Aorta (tissue), 5 donors: ENCODE data around the gene PDPN. TPM values are rescaled to one million over a fixed set of nuclear protein-coding genes. Genes with fewer than 3 reads are reported as not detected.

Source experiments
- ATAC-seq: fragments of 200-7000 bp; cut with Tn5 transposase; one replicate; pipeline ENCODE4 v1.9.1; 2022; ENCODE audit warnings: moderate library complexity; ENCODE audit not compliant: low FRiP score
- DNase-seq, 2 donors: peaks; one replicate each; pipeline ENCODE4 v3.0.0-alpha.2; 2020
- H3K27ac ChIP-seq, 2 donors: one replicate each; pipeline ENCODE4 v1.5.1; 2013; ENCODE audit warnings: low read length in 2 of 2, mild to moderate bottlenecking in 2 of 2, moderate library complexity in 2 of 2, control low read depth in 1 of 2, inconsistent platforms in 1 of 2, low read depth in 1 of 2
- H3K27me3 ChIP-seq, 2 donors: one replicate each; pipeline ENCODE4 v1.6.1; 2013; ENCODE audit warnings: control low read depth in 1 of 2, low read length in 1 of 2, mild to moderate bottlenecking in 1 of 2, moderate library complexity in 1 of 2; ENCODE audit not compliant: insufficient read depth in 2 of 2, control insufficient read depth in 1 of 2
- H3K36me3 ChIP-seq, 2 donors: one replicate each; pipeline ENCODE4 v1.6.1; 2013; ENCODE audit warnings: control low read depth in 1 of 2, low read length in 1 of 2, mild to moderate bottlenecking in 1 of 2; ENCODE audit not compliant: insufficient read depth in 2 of 2, control insufficient read depth in 1 of 2
- H3K4me1 ChIP-seq, 2 donors: one replicate each; pipeline ENCODE4 v1.6.1; 2013; ENCODE audit warnings: low read length in 2 of 2, control low read depth in 1 of 2, mild to moderate bottlenecking in 1 of 2, moderate library complexity in 1 of 2; ENCODE audit not compliant: insufficient read depth in 2 of 2, control insufficient read depth in 1 of 2
- H3K4me3 ChIP-seq, 2 donors: one replicate each; pipeline ENCODE4 v1.5.1; 2013; ENCODE audit warnings: low read length in 2 of 2, control low read depth in 1 of 2, mild to moderate bottlenecking in 1 of 2
- H3K9me3 ChIP-seq: one replicate; pipeline ENCODE4 v1.6.1; 2013; ENCODE audit warnings: mild to moderate bottlenecking, low read length; ENCODE audit not compliant: control insufficient read depth
- WGBS, 2 donors: extraction: QIAGEN DNeasy Blood & Tissue Kit; methylation state at CpG; one replicate each; pipeline ENCODE4 v1.1.7; 2013; 5-methylcytosine and 5-hydroxymethylcytosine counted together
- intact Hi-C, 2 donors: fragments of 100-400 bp; cut with DNase I; formaldehyde crosslinking; loops; one replicate each; pipeline versions ENCODE4 v1.14.2 to v1.15.0; 2022
- polyA plus RNA-seq, 2 donors: library from polyadenylated mRNA; stranded (reverse); fragments of 200-250 nt; gene quantifications; one replicate each; pipeline ENCODE4 v1.2.3, GENCODE V29; 2013
- total RNA-seq, 2 donors: library from RNA; stranded (reverse); fragmentation: NEBNext Ultra II Directional; extraction: Animal tissue kit (Norgen Biotek cat#: 25700); gene quantifications; one replicate each; pipeline ENCODE4 v1.2.1, GENCODE V29; 2021
- donor health status: healthy with polysubstance abuse.
- donor health status: Bipolar disorder and iron deficiency.
- donor health status: DM: no; HTN: no; CAD: no.
- donor health status: DM: no; HTN: no; CAD: no.
- donor health status: DM: yes; HTN: yes; CAD: no.

PDPN gene
- total and polyA plus RNA-seq, 4 donors = 0.43 to 19.5 (median 17.7) TPM

DNA sequence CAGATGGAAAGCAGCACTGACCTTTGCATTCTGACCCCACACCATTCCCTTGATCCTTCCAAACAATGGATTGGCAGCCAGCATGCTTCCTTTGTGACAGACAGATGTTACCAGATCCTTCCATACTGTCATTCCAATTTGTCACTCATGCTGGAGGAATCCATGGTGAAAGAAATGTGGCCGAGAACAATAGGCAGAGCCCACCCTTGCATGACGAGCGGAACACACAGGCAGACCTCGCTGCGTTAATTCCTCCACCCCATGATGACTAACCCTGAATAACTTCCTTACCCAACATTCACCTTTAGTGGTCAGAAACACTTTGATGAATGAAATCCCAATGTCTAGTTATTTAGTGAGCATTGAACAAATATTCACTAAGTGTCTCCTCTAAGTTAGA, 45.1 kb downstream of the PDPN start:
- Histone ChIP-seq H3K4me1 (no peaks in the 10 kb centered on the region), H3K9me3 (peaks cover 1% of the 10 kb centered on the region), H3K4me3 (no peak overlapping the region), H3K27me3 (peaks cover 0 to 2% of the 10 kb centered on the region in 2 donors), H3K27ac (no peak overlapping the region), H3K36me3 (no peaks in the 10 kb centered on the region)
- 90% methylated on average over 5 of the region's 5 CpGs for WGBS, 2 donors
- intact Hi-C loops = no loop called here
- ATAC-seq (no peak), DNase-seq (no peak)

DNA sequence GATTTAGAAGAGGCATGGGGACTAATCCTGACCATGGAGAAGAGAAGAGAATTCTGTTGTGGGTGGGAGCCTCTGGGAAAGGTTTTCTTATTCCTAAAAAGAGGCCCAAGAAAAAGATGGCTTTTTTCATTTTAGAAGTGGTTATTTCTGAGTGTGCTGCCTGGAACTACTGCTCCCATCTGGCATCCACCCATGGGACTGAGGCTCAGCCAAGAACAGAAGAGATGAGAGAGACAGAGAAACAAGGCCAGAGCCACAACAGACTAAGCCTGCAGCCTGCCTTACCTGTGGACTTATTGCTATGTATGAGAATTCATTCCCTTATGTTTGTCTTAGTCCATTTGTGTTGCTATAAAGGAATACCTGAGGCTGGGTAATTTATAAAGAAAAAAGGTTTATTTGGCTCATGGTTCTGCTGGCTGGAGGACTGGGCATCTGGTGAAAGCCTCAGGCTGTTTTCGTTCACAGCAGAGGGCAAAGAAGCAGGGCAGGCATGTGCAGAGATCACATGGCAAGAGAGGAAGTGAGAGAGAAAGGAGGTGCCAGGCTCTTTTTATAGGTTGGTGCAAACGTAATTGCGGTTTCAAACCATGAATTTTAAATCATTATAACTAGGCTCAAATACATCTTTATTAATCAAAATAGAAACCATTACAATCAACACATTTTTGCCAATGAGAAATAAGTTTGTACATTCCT, 58.8 kb downstream of the PDPN start:
- intact Hi-C loops = no loop called here
- Histone ChIP-seq H3K27ac (peak overlapping the region in 1 of 2 donors; percentile 33), H3K9me3 (peaks cover 3% of the 10 kb centered on the region), H3K4me1 (no peaks in the 10 kb centered on the region), H3K4me3 (no peak overlapping the region), H3K27me3 (no peaks in the 10 kb centered on the region), H3K36me3 (no peaks in the 10 kb centered on the region)
- DNase-seq = no peak
- ATAC-seq = no peak
- 22 to 23% methylated on average over 3 of the region's 3 CpGs for WGBS, 2 donors

DNA sequence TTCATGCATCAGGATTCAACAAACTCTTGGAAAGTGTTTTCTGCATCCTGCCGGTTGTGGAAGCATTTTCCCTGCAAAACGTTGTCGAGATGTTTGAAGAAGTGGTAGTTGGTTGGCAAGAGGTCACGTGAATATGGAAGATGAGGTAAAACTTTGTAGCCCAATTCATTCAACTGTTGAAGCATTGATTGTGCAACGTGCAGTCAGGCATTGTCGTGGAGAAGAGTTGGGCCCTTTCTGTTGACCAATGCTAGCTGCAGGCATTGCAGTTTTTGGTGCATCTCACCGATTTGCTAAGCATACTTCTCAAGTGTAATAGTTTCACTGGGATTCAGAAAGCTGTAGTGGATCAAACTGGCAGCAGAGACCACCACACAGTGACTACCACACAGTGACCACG, 59.4 kb downstream of the PDPN start:
- H3K27me3 ChIP-seq = no peaks in the 10 kb centered on the region
- intact Hi-C loops = no loop called here
- H3K4me1 ChIP-seq = no peaks in the 10 kb centered on the region
- H3K36me3 ChIP-seq = no peaks in the 10 kb centered on the region
- ATAC-seq (no peak), DNase-seq (no peak)
- peak overlapping the region in 1 of 2 donors; percentile 17 for H3K27ac ChIP-seq
- H3K9me3 ChIP-seq = peaks cover 3% of the 10 kb centered on the region
- 77 to 79% methylated on average over 8 of the region's 8 CpGs for WGBS, 2 donors
- H3K4me3 ChIP-seq = no peak overlapping the region

DNA sequence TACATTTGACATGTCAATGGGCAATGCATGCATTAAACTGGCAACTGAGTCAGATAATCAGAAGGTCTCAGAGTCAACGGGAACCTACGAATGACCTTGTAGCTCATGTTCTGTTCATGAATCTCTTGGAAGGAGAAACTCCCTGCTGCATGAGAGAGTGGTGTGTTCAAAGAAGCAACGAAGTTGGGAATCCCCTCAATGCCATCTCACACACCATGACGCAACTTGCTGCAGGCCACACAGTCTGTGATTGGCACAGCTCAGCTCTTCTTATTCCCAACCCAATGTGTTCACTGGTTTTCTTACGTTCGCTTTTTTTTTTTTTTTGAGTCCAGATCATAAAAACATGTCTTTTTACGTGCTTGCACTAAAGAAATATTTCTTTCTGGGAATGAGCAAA, 62.9 kb downstream of the PDPN start:
- WGBS, 2 donors = 87 to 89% methylated on average over 7 of the region's 7 CpGs

DNA sequence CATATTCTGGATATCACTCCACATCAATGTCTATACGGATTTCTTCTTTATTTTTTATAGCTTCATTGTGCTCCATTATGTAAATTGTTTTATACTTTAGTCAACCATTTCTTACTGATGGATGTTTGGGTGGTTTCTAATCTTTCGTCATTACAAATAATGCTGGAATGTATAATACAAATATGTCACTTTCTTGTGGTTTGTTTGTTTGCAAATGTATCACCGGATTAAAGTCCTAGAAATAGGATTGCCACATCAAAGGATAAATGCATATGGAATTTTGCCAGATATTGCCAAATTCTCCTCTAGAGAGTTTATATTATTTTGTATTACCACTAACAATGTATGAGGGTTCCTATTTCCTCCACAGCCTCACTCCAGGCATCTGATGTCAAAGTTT, 67.6 kb downstream of the PDPN start:
- Histone ChIP-seq H3K27ac (no peak overlapping the region), H3K4me3 (no peak overlapping the region), H3K27me3 (no peaks in the 10 kb centered on the region), H3K9me3 (no peaks in the 10 kb centered on the region), H3K36me3 (no peaks in the 10 kb centered on the region), H3K4me1 (no peaks in the 10 kb centered on the region)
- DNase-seq (no peak), ATAC-seq (no peak)
- 67 to 78% methylated on average over 3 of the region's 3 CpGs for WGBS, 2 donors
- intact Hi-C loops = no loop called here

More for the DNA sequence above, 62.9 kb downstream of the PDPN start:
- H3K9me3 ChIP-seq = no peaks in the 10 kb centered on the region
- no peak for DNase-seq
- no peak overlapping the region for H3K27ac ChIP-seq
- H3K4me3 ChIP-seq = no peak overlapping the region
- no peaks in the 10 kb centered on the region for H3K36me3 ChIP-seq
- intact Hi-C loops = no loop called here
- no peaks in the 10 kb centered on the region for H3K4me1 ChIP-seq
- H3K27me3 ChIP-seq = no peaks in the 10 kb centered on the region
- ATAC-seq = no peak

DNA sequence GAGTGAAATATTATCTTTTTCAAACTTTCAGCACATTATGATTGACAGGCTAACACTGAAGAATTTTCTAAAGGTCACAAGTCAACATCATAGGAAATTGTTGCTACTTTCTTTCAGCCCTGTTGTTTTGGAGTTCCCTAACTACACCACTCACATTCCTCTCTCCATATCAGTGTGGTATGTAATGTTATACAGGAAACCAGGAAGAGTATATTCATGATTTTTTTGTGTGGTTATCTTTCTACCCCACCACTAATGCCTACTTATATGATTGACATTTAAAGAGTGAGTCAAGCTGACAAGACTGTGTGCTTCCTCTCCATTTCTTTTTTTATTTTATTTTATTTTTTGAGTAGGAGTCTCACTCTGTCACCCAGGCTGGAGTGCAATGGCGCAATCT, 68.6 kb downstream of the PDPN start:
- intact Hi-C loops = no loop called here
- Histone ChIP-seq H3K4me3 (no peak overlapping the region), H3K4me1 (no peaks in the 10 kb centered on the region), H3K9me3 (no peaks in the 10 kb centered on the region), H3K36me3 (no peaks in the 10 kb centered on the region), H3K27me3 (no peaks in the 10 kb centered on the region), H3K27ac (no peak overlapping the region)
- 95 to 100% methylated on average over 1 of the region's 1 CpG for WGBS, 2 donors
- no peak for DNase-seq
- no peak for ATAC-seq

DNA sequence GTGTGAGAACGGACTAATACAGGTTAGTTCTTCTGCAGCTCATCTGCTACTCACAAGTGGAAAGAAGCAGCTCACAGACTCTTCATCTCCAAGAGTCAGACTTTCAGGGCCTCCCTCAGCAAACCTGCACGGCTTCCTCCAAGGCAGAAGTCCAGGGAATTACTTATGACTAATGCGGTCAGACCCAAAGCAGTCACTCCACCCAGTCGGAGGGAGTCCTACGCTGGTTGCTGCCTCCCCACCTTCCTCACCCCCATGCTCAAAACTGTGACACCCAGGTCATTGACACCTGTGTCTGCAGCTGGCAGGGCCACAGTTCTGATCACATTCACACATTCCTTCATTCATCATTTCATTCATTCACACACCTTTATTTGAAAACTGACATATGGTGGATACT, 77.9 kb downstream of the PDPN start:
- WGBS, 2 donors = 62% methylated on average over 5 of the region's 5 CpGs
- Histone ChIP-seq H3K27ac (no peak overlapping the region), H3K4me3 (no peak overlapping the region), H3K9me3 (no peaks in the 10 kb centered on the region), H3K27me3 (no peaks in the 10 kb centered on the region), H3K4me1 (no peaks in the 10 kb centered on the region), H3K36me3 (no peaks in the 10 kb centered on the region)
- DNase-seq = no peak
- ATAC-seq = no peak
- intact Hi-C loops = loop anchor here in 1 of 2 donors (10.0 kb wide), 1 partner anchor 153 kb away; no protein-coding TSS in a partner anchor

DNA sequence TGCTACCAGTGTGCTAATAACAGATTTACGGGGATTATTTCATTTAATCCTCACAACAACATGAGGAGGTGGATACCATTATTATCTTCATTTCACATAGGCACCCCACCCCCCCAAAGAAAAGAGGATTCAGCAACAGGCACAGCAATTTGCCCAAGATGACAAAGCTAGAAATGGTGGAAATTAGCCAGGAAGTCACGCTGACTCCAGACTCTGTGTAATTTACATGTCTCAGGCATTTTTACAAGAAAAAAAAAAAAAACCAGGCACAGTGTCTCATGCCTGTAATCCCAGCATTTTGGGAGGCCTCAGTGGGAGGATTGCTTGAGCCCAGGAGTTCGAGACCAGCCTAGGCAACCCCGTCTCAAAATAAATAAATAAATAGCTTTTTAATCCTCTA, 78.9 kb downstream of the PDPN start:
- Histone ChIP-seq H3K4me3 (no peak overlapping the region), H3K27me3 (no peaks in the 10 kb centered on the region), H3K9me3 (no peaks in the 10 kb centered on the region), H3K27ac (no peak overlapping the region), H3K4me1 (no peaks in the 10 kb centered on the region), H3K36me3 (no peaks in the 10 kb centered on the region)
- ATAC-seq (no peak), DNase-seq (no peak)
- intact Hi-C loops = loop anchor here in 1 of 2 donors (10.0 kb wide), 1 partner anchor 152 kb away; no protein-coding TSS in a partner anchor
- 45 to 49% methylated on average over 4 of the region's 4 CpGs for WGBS, 2 donors

DNA sequence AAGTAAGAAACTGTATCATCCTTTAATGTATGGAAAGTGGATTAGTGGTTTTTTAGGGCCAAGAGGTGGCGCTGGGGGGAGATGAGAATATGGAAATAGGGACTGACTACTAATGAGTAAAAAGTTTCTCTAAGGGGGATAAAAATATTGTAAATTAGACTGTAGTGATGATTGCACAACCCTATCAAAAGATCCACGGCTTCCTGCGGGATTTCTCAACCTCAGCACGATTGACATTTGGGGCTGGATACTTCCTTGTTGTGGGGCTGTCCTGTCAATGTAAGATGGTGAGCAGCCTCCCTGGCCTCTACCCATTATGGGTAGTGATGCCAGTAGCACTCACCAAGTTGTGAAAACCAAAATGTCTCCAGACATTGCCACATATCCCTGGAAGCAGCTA, 80.3 kb downstream of the PDPN start:
- Histone ChIP-seq H3K27me3 (no peaks in the 10 kb centered on the region), H3K27ac (no peak overlapping the region), H3K9me3 (no peaks in the 10 kb centered on the region), H3K36me3 (no peaks in the 10 kb centered on the region), H3K4me3 (no peak overlapping the region), H3K4me1 (no peaks in the 10 kb centered on the region)
- WGBS, 2 donors = 83 to 86% methylated on average over 4 of the region's 4 CpGs
- intact Hi-C loops = loop anchor here (2.0 to 10.0 kb wide), 2 partner anchors 149 to 151 kb away; no protein-coding TSS in a partner anchor
- no peak for DNase-seq
- ATAC-seq = no peak
